ENCODE measurements around the gene JAK3.
"Not testable (repeated sequence)": the region's sequence is repeated elsewhere in the genome, so short reads cannot be mapped to it uniquely, and the experiment has no call there.

JAK3 gene

GRCh38 chr19:17847538-17848366 is at the start of gene JAK3:
Gene JAK3 (minus strand): TSS chr19:17847982. CDS start chr19:17844417, 3,565 bp downstream.
- no peak for DNase-seq (ENCODE audit: low spot score)

DNA sequence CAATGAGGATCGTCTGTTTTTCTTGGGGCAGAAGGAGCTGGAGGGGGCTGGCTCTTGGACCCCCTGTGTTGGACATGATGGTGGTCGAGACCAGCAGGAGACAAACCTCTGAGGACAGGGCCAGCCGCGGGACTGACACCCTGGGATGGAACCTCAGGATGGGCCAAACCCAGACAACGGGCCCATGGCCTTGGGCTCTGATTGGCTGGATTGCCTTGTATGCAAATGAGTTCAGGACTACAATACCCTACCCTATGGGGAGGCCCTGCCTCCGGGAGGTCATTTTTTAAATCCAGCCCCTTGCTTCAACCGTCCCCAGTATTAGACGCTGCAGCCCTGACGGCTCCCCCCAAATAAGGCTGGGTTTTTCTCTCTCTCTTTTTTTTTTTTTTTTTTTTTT is 46.0 kb upstream of the JAK3 start:
- no peak for DNase-seq (ENCODE audit: low spot score)

- DNase-seq (ENCODE audit: low spot score): peak; percentile 76
These were observed 41.9 kb upstream of the JAK3 start for GRCh38 chr19:17889609-17890214.

- DNase-seq (ENCODE audit: low spot score): no peak
These were observed 40.5 kb upstream of the JAK3 start for GRCh38 chr19:17888260-17888659.

- DNase-seq (ENCODE audit: low spot score): not testable (repeated sequence)
These were observed 39.4 kb upstream of the JAK3 start for GRCh38 chr19:17887221-17887620.

- DNase-seq (ENCODE audit: low spot score): no peak
These were observed 38.7 kb upstream of the JAK3 start for GRCh38 chr19:17886515-17886914.

DNA sequence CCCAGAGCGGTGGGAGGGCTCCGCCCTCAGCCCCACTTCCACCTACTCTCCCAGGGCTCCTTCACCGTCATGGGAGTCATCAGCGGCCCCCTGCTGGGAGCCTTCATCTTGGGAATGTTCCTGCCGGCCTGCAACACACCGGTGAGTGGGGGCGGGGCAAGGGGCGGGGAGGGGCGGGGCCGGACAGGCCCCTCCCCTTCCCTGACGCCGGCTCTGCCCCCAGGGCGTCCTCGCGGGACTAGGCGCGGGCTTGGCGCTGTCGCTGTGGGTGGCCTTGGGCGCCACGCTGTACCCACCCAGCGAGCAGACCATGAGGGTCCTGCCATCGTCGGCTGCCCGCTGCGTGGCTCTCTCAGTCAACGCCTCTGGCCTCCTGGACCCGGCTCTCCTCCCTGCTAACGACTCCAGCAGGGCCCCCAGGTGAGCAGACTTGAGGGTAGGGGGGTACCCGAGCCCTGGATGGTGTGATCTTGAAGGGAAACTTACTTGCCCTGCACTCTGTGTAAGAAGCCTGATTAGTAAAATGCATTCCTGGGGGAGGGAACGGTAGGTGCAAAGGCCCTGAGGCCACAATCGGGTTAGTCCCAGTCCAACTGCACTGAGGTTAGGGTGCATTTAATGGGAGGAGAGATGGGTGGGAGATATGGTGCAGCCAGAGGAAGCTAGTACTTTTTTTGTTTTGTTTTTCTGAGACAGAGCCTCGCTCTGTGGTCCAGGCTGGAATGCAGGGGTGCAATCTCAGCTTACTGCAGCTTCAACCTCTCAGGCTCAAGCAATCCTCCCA is 36.0 kb upstream of the JAK3 start:
- DNase-seq (ENCODE audit: low spot score): no peak

DNA sequence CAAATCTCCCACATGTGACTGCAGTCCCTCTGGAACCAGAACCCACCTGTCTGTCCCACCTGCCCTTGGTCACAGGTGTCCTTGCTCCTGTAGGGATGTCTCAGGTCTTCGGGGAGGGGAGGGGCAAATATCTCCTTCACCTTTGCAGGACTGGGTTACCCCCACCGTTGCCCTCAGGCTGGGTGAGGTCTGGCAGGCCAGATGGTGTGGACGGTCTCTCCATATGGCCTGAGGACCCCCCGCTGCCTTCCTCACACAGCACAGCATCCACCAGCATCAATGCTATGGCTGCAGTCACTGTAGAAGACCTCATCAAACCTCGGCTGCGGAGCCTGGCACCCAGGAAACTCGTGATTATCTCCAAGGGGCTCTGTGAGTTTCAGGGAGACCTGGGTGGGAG is 33.9 kb upstream of the JAK3 start:
- no peak for DNase-seq (ENCODE audit: low spot score)

- no peak for DNase-seq (ENCODE audit: low spot score)
These were observed 31.7 kb upstream of the JAK3 start for GRCh38 chr19:17879466-17879865.

DNA sequence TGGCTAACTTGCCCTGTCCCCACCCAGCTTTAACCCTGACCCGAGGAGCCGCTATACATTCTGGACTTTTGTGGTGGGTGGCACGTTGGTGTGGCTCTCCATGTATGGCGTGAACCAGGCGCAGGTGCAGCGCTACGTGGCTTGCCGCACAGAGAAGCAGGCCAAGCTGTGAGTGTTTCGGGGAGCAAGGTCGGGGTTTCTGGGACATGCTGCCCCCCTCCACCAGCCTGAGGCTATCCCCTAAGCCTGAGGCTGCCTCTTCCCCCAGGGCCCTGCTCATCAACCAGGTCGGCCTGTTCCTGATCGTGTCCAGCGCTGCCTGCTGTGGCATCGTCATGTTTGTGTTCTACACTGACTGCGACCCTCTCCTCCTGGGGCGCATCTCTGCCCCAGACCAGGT is 29.9 kb upstream of the JAK3 start:
- no peak for DNase-seq (ENCODE audit: low spot score)

DNA sequence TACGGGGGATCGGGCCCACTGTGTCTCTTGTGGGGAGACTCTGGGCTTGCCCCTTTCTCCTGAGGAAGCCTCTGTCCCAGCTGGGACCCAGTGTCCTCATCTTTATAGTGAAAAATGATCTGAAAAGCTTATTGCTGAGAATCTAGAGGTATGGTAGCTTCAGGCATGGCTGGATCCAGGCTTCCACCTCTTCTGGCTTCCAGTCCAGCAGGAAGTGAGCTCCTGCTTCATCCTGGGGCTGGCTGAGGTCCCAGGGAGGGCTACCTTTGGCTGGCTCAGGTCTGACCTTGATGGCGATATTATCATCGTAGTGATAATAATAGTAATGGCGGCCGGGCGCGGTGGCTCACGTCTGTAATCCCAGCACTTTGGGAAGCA is 27.0 kb upstream of the JAK3 start:
- DNase-seq (ENCODE audit: low spot score): no peak

DNA sequence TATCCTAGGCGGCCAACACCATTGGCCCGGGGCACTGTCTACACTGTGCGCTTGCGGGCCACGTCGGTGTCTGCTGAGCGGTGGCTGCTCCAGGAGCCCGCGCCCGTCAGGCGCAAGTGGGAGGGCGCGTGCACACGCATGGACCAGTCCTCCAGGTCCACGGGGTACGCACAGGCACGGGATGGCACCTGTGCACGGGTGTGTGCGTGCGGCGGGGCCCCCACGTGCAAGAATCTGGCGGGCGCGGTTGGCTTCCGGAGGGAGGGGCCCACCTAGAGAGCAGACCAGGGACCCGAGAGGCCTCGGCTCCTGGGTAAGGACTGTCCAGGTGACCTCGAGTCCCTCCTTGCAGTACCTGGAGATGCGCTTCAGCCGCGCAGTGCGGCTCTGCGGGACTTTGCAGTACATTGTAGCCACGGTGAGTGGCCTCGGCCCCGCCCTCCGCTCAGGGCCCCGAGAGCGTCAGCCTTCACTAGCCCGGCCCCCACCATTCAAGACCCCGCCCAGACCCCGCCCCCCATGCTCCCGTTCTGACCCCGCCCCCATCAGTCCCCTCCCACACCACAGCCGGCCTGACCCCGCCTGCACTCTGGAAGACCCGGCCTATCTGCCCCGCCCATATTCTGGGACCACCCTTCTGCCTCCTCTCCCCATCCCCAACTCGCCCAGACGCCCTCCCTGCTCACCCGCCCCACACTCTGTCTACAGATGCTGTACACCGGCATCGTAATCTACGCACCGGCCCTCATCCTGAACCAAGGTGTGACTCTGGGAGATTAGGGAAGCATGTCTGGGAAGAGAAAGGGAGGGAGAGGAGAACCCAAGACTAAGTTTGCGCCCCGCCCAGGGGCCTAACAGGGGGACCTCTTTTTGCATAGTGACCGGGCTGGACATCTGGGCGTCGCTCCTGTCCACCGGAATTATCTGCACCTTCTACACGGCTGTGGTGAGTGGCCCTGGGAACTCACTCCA is 26.3 kb upstream of the JAK3 start:
- no peak for DNase-seq (ENCODE audit: low spot score)

DNA sequence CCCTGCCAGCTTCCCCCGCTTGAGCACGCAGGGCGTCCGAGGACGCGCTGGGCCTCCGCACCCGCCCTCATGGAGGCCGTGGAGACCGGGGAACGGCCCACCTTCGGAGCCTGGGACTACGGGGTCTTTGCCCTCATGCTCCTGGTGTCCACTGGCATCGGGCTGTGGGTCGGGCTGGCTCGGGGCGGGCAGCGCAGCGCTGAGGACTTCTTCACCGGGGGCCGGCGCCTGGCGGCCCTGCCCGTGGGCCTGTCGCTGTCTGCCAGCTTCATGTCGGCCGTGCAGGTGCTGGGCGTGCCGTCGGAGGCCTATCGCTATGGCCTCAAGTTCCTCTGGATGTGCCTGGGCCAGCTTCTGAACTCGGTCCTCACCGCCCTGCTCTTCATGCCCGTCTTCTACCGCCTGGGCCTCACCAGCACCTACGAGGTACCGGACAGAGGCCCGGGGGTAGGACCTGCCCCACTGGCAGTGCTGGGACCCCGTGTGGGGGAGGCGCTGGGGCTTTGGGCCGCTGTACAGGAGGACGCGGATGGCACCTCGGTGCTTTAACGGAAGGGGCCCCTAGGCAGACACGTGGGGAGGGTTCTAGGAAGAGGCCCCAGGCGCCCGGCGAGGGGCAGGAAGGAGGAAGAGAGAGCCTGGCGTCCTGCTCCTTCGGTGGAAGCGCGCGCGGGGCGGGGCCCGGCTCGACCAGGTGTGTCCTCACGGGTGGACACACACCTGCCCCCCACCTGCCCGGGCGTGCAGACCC is 24.6 kb upstream of the JAK3 start:
- DNase-seq (ENCODE audit: low spot score): no peak

DNA sequence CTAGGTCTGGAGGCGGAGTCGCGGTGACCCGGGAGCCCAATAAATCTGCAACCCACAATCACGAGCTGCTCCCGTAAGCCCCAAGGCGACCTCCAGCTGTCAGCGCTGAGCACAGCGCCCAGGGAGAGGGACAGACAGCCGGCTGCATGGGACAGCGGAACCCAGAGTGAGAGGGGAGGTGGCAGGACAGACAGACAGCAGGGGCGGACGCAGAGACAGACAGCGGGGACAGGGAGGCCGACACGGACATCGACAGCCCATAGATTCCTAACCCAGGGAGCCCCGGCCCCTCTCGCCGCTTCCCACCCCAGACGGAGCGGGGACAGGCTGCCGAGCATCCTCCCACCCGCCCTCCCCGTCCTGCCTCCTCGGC is 24.1 kb upstream of the JAK3 start, which contains the start of gene SLC5A5:
TSS of gene SLC5A5 (plus strand) at position 68 of the 373 bp plus-strand sequence. CDS start 375 bp downstream, outside the sequence.
- no peak for DNase-seq (ENCODE audit: low spot score)

DNA sequence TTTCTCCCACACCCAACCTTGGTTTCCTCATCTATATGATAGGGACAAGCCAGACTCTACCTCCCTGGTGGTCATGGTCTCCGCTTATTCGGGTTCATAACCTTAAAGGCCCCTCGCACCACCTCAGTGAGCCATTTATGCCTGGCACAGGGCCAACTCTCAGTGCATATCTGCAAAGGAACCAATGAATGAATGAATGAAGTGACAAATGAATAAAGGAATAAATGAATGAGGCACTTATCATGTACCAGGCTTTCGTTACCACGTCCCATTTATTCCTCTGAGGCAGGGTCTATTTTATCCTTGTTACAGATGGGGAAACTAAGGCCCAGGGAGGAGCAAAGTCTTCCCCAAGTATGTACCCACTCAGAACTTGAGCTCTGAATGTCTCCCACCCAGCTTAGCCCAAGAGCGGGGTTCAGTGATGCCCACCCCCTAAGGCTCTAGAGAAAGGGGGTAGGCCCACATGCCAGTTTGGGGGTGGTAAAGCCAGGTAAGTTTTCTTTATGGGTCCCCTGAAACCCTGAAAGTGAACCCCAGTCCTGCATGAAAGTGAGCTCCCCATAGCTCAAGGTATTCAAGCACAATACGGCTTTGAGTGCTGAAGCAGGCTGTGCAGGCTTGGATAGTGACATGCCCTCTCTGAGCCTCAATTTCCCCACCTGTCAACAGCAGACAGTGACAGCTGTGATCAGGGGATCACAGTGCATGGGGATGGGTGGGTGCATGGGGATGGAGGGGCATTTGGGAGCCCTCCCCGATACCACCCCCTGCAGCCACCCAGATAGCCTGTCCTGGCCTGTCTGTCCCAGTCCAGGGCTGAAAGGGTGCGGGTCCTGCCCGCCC is 23.5 kb upstream of the JAK3 start:
- DNase-seq (ENCODE audit: low spot score): no peak

- no peak for DNase-seq (ENCODE audit: low spot score)
These were observed 21.4 kb upstream of the JAK3 start for GRCh38 chr19:17869114-17869608.

GRCh38 chr19:17868669-17869068 is 20.9 kb upstream of the JAK3 start:
- DNase-seq (ENCODE audit: low spot score): no peak

DNA sequence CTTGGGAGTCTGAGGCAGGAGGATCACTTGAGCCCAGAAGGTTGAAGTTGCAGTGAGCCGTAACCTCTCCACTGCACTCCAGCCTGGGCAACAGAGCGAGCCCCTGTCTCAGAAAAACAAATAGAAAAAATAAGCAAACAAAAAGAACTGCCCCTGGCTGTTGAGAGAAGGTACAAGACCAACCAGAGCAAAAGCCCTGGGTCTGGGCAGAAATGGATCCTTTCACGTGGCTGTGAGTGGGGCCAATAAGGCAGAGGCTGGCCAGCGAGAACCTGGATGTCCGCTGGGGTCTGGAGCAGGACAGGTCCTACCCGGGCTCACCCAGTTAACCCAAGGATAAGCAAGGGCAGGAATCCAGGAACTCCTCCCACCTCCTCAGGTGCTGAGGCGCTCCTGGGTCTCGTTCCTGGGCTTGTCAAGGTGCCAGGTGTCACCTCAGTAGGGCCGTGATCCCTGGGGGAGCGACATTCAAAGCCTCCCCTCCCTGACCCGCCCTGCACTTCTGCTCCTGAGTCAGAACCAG is 19.2 kb upstream of the JAK3 start:
- no peak for DNase-seq (ENCODE audit: low spot score)

GRCh38 chr19:17866312-17866963 is 18.7 kb upstream of the JAK3 start:
- no peak for DNase-seq (ENCODE audit: low spot score)
